CD4-positive, alpha-beta T cell treated with Interferon alpha-2 for 1 hour (primary cell): ENCODE data around the gene PRICKLE4.

Experiments
- DNase-seq, 2 donors: peaks; one replicate each; pipeline ENCODE4 v3.0.0-alpha.2; 2020 to 2022

The PRICKLE4 gene

GRCh38 chr6:41774841-41775240 is 5.7 kb upstream of the PRICKLE4 start:
- DNase-seq, result no peak

DNA sequence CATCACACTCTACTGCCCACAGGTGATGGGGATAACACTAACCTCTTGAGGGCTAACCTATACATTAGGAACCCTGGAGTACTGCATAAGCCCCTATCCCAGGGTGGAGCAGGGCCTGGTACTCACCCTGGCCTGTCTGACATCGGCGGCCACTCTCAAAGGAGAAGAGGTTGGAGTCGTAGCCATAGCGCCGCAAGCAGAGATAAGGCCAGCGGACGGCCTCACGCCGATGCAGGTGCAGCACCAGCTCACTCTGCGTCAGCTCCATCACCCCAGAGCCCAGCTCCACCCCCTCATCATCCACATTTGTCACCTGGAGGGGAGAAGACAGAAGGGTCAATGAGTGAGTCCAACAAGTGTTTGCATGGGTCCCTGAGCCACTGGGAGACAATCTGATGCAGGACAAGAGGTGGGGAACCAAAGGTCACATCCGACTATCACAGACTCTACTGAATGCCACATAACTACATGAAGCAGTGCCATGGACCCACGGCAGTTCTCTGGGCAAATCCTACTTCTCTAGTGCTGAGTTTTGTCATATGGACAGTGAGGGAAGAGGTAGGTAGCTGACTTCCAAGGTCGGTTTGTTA is 5.2 kb upstream of the PRICKLE4 start:
- DNase-seq, result no peak

DNA sequence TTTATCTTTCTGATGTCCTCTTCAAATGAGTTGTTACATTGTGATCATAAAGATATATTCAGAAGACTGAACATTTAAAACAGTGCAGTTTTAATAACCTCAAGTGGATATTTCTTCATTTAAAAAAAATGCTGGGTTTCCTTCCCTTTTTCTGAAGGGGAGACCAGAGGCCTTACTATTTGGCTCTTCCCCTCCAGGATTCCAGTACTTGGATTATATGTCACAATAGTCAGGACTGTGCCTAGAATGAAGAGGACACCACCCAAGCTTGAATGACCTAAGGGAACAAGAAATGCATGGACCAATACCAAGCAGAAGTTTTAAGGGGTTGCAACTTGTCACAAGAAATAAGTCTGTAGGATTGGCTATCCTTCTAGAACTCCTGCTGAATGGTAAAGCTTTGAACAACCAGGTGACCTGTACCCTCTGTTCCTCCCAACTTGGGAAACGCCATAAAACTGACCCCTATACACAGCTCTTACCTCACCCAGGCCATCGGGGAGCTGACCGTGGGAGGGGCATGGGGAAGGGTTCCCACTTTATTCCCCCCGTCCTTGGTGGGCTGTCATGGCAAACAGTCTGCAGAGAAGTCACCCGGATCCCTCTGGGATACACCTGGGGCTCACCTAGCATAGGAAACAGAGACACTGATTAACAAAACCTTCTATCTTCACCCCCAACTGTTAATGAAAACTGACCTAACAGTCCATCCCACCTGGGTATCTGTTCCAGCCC is 2.9 kb upstream of the PRICKLE4 start:
- DNase-seq, result no peak

DNA sequence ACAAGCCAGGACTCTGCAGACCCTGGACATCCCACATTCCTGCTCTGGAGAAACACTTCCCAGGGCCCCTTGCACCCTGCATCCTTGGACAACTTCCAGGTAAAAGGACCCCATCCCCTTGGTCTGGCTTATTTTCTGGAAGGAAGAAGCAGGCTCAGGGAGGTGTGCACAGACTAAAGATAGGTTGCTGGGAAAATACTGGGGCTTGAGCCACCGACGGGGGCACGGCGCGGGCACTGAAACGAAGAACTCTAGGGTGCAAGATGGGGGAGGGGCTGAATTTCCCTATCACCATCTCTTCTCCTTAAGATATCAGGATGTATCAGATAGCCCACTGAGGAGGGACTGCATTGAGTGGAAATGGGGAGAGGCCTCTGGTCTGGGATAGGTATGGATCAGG is 1.7 kb upstream of the PRICKLE4 start:
- DNase-seq, result no peak

- no peak for DNase-seq
These were observed 1.2 kb upstream of the PRICKLE4 start for GRCh38 chr6:41779336-41779735.

GRCh38 chr6:41779788-41780550 is 613 bp upstream of the PRICKLE4 start, which contains the start of gene FRS3:
FRS3 (minus strand) TSS chr6:41779900; CDS start chr6:41776987, 2,913 bp downstream.
- peak; percentile 97 to 99 for DNase-seq

DNA sequence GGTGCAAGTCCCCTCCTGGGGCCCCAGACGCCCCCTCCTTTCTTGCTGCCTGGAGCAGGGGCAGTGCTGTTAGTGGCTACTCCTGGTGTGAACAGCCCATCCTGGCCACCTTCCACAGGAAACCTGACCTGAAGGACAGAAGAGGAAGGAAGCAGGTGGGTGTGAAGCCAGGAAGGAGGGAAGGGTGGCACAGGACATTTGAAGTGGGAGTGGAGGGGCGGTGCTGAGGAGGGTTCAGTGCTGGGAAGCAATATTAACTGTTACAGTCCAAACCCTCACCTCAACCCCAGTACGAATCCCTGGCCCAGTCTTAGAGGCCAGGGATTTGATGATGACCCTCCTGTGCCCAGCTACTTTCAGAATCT is 766 bp downstream of the PRICKLE4 start:
- DNase-seq, result no peak

GRCh38 chr6:41783106-41783780 is 2.7 kb downstream of the PRICKLE4 start:
- DNase-seq, result no peak

GRCh38 chr6:41784581-41785171 is 4.1 kb downstream of the PRICKLE4 start:
- no peak for DNase-seq

DNA sequence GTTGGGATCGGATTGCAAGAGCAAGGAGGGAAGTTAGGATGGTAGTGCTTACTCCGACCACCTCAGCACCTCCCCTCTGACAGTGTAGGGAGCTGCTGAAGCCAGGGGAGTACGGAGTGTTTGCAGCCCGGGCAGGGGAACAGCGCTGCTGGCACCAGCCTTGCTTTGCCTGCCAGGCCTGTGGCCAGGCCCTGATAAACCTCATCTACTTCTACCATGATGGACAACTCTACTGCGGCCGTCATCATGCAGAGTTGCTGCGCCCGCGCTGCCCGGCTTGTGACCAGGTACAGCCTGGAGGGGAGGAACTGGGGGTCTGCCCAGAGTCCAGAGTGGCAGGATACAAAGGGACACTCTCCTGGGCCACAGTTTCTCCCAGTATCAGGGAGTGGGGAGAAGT is 4.7 kb downstream of the PRICKLE4 start:
- DNase-seq, result no peak

- DNase-seq, result no peak
These were observed 5.3 kb downstream of the PRICKLE4 start for GRCh38 chr6:41785689-41786450.

DNA sequence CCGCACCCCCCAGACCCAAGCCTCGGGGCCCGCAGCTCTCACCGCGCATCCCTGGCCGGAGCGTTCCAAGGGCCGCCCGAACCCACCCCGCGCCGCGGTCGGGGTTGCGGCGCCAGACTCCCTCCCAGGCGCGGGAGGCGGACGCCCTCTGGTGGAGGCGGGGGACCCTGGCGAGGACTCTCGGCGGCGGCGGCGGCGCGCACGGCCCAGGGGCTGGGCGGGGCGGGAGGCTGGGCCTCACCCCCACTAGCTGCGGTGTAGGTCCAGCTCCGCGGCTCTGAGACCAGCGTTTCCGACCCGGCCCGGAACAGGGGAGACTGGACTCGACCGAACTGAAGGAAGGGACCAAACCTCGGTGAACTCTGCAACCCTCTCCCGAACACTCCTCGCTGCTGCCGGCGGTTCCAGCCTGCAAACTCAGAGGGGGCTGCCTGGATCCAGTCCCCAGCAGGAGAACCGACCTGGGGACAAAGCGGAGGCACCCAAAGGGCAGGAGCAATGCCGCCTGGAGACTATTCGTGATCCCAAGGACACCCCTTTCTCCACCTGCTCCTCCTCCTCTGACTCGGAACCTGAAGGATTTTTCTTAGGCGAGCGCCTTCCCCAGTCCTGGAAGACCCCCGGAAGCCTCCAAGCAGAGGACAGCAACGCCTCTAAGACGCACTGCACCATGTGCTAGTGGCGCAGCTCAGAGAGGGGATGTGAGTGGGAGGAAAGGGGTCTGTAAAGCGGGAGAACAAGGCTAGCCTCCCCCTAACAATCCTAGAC is 6.1 kb downstream of the PRICKLE4 start:
- peak; percentile 80 to 90 for DNase-seq

DNA sequence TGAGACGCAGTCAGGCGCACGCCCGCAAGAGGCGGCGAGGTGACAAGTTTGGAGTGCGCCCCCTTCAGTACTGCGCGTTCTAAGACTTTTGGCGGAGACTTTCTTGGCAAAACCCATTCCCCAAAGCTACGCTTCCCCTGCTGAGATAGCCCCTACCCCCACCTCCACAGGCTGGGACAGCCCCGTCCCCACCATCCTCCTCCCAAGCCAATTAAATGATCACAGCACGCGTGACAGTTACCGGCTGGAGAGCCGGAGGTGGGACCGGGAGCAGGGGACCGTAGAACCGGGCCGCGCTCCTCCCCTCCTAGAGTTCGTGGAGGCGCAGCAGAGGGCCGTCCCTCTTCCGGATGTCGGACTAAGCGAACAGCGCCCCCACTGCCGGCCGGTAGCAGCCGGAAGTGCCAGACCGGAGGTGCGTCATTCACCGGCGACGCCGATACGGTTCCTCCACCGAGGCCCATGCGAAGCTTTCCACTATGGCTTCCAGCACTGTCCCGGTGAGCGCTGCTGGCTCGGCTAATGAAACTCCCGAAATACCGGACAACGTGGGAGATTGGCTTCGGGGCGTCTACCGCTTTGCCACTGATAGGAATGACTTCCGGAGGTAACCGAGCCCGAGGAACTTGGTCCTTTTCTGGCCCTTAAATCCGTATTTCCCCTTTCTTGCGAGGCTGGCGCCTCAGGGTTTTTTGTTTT is 6.8 kb downstream of the PRICKLE4 start, which contains the start of gene TOMM6:
Gene TOMM6, plus strand, starts transcription at position 476 of the 699 bp plus-strand sequence. Its CDS starts 4 bp downstream, at position 480.
- peak; percentile 91 to 96 for DNase-seq

GRCh38 chr6:41789390-41789724 is 8.8 kb downstream of the PRICKLE4 start:
- no peak for DNase-seq

- no peak for DNase-seq
These were observed 9.5 kb downstream of the PRICKLE4 start for GRCh38 chr6:41790045-41790444.

- DNase-seq, result no peak
These were observed 10.7 kb downstream of the PRICKLE4 start for GRCh38 chr6:41791305-41791704.

GRCh38 chr6:41791984-41792383 is 11.4 kb downstream of the PRICKLE4 start:
- no peak for DNase-seq

- no peak for DNase-seq
These were observed 15.9 kb downstream of the PRICKLE4 start for GRCh38 chr6:41796474-41796873.

GRCh38 chr6:41798901-41799558 is 18.4 kb downstream of the PRICKLE4 start:
- no peak for DNase-seq

DNA sequence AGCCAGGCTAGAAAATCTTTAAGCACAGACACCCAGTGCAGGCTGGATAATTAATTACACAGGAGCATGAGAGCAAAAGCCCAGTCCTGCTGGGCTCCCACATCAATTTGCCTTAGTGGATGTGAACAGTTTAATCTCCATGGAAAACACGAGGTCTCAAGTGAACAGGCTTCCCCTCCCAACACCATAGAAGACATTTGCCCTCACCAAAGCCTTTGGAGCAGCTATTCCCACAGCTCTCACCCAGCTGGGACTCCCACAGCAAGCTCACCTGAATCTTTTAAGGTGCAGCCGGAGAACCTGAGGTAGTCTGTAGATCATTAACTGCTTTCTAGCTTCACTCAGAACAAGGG is 19.0 kb downstream of the PRICKLE4 start:
- DNase-seq, result no peak
